Measurements from ENCODE around the gene SYTL2. TPM values are rescaled to one million over a fixed set of nuclear protein-coding genes. Genes with fewer than 3 reads are reported as not detected.
"Not testable (repeated sequence)": the region's sequence is repeated elsewhere in the genome, so short reads cannot be mapped to it uniquely, and the experiment has no call there.

The SYTL2 gene, protein sequence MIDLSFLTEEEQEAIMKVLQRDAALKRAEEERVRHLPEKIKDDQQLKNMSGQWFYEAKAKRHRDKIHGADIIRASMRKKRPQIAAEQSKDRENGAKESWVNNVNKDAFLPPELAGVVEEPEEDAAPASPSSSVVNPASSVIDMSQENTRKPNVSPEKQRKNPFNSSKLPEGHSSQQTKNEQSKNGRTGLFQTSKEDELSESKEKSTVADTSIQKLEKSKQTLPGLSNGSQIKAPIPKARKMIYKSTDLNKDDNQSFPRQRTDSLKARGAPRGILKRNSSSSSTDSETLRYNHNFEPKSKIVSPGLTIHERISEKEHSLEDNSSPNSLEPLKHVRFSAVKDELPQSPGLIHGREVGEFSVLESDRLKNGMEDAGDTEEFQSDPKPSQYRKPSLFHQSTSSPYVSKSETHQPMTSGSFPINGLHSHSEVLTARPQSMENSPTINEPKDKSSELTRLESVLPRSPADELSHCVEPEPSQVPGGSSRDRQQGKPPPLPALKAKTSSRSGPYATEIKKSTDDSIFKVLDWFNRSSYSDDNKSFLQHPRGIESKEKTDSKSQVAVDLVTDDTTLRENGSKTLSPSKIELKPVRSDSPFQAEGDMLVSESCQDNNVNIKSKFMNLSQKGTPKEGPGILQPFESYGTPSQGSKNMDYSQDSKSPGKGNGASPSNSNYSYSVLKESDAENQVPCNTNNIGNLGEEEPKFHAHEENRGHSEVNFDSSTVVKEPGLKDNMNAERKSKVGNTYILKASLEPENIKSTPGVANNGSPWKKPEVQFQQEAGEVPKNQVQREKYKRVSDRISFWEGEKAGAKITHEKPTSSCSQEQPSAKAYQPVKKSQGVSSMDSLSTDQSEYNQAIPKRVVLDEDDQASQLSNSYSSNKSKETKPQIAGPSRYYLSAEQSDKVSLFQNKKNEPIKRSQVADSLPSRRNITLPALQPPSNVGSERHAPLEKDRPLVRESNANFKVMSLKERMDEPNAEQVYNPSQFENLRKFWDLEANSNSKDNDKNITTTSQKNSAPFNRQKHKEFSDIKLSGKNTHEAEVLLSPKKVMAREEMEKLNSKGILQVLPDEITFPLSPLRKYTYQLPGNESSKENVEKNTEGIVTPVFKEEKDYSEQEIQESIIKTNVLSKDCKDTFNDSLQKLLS (N-terminal part only)
- total RNA-seq, result 181 and 225 TPM in 2 replicates
- 81.2 TPM for polyA plus RNA-seq (2012)

DNA sequence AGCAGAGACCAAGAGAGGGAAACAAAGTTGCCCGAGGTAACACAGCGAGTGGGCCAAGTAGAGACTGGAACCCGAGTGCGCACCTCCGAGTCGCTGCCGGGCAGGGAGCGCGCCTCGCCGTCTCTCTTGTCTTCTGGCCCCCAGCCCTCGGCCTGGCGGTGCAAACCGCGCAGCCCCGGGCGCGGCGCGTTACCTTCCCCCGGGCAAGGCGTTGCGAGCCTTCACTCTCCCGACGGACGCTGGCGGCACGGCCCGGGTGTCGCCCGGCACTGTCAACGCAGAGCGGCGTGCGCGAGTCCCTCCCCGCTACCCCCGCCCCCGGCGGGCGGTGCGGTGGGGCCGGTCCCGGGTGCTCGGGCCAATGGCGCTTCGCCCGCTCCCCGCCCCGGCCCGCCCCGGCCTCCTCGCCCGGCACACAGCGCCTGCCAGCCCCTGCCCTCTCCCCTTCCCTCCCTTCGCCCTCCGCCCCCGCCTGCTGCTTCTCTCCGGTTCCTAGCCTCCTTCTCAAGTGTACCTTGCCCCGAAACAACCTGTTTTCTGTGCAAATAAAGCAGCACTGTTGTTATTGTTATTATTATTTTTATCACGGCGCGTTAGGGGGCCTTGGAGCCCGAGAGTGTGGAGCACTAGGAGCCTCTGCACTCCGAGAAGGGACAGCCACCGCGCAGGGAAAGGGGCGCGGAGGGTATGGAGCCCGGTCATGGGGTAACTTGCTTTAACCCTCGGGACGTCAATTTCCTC is at the start of gene SYTL2:
Gene SYTL2, minus strand, starts transcription at position 271 of the 741 bp plus-strand sequence. CDS start 53,416 bp downstream, outside the sequence.
- peak; percentile 75 for DNase-seq (ENCODE audit: low read depth)

DNA sequence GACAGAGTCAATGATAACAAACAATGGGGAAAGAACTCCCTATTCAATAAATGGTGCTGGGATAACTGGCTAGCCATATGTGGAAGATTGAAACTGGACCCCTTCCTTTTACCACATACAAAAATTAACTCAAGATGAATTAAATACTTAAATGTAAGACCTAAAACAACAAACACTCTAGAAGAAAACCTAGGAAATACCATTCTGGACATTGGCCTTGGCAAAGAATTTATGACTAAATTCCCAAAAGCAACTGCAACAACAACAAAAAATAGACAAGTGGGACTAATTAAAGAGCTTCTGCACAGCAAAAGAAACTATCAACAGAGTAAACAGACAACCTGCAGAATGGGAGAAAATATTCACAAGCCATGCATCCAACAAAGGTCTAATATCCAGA is 48.6 kb upstream of the SYTL2 start:
- DNase-seq (ENCODE audit: low read depth), result not testable (repeated sequence)

DNA sequence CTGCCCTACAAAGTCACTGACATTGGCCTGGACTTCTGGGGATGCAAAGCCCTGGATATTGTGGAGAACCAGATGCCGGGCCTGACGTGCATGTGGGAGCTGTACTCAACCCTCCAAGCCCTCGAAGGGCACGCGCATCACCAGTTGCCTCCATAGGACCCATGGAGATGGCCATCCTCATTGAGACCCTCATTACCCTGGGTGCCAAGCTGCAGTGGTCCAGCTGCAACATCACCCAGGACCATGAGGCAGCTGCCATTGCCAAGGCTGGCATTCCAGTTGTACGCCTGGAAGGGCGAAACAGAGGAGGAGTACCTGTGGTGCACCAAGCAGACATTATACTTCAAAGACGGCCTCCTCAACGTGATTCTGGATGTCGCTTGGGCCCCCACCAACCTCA is 46.2 kb upstream of the SYTL2 start:
- no peak for DNase-seq (ENCODE audit: low read depth)

DNA sequence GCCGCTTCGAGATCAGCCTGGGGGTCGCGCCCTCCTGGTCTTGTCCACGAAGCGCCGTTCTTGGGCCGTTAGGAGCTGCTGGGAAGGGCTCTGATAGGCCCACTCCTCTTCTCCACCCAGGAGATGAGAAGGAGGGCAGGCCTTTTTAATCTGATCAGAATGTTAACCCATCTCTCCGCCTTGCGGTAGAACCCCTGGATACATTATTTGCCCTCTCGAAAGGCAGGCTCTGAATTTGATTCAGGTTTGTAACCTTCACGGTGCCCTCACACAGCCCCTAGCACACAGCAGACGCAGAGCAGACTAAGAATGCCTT is 44.4 kb upstream of the SYTL2 start, which contains the start of gene CCDC83:
Gene CCDC83, plus strand, starts transcription at position 43 of the 316 bp plus-strand sequence. CDS start 9,741 bp downstream, outside the sequence.
- DNase-seq (ENCODE audit: low read depth), result no peak

DNA sequence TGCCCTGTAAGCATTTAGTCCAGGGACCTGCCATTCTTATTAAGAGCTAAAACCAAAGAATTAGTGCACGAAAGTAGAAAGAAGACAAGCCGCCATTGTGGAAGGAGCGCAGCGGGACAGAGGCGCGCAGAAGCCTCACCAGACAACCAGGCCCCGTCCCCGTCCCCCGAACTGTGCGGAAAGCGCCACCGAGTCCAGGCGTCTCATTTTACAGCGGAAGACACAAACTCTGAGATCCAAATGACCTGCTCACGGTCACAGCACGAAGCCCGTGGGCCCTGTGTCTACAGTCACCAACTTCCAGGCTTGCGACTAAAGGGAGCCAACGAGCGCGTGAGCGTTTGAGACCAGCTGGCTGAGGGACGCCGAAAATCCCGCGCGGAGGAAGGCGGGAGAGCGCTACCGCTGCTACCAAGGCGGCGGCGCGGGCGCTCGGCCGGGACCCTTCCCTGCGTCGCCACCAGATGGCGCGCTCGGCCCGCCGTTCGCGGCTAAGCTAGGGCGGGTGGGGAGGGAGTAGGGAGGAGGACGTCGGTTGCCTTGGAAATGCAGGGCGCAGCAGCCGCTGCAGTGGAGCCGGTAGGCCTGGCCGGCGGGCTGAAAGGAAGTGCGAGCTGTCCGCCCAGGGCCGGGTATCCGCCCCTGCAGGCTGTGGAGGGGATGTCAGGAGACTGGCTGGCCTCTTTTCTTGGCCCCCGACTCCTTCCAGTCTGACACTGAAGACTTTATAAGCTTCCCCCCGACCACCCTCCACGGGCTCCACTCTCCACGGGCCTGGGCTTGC is 43.8 kb upstream of the SYTL2 start:
- peak; percentile 93 for DNase-seq (ENCODE audit: low read depth)

DNA sequence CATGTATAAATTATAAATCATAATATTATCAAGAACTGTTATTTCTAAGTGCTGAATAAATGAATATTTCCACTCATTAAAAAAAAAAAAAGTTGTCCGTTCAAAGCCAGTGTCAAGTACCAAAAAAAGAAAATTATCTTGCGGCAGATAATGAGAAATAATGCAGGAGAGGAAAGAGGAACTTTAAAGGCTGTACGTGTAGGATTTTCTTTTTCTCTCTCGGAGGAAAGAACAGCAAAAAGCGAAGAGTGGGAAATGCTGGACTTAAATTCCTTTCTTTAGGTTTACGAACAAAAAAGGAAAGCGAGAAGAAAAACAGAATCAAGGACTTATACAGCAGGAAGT is 43.2 kb upstream of the SYTL2 start:
- DNase-seq (ENCODE audit: low read depth), result no peak

DNA sequence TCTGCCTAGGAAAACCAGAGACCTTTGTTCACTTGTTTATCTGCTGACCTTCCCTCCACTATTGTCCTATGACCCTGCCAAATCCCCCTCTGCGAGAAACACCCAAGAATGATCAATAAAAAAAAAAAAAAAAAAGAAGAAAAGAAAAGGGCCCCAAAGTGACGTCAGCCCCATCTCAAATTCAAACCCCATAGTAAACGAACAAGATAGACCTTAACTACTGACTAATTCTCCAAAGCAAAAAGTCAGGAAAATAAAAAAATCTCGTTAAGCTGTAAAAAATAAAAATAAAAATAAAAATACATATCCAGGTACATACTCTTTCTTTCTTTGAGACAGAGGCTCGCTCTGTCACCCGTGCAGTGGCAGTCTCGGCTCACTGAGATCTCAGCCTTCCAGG is 42.6 kb upstream of the SYTL2 start:
- not testable (repeated sequence) for DNase-seq (ENCODE audit: low read depth)

DNA sequence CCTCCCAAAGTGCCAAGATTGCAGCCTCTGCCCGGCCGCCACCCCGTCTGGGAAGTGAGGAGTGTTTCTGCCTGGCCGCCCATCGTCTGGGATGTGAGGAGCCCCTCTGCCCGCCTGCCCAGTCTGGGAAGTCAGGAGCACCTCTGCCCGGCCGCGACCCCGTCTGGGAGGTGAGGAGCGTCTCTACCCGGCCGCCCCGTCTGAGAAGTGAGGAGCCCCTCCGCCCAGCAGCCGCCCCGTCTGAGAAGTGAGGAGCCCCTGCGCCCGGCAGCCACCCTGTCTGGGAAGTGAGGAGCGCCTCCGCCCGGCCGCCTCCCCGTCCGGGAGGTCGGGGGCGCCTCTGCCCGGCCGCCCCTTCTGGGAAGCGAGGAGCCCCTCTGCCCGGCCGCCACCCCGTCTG is 41.8 kb upstream of the SYTL2 start:
- not testable (repeated sequence) for DNase-seq (ENCODE audit: low read depth)

DNA sequence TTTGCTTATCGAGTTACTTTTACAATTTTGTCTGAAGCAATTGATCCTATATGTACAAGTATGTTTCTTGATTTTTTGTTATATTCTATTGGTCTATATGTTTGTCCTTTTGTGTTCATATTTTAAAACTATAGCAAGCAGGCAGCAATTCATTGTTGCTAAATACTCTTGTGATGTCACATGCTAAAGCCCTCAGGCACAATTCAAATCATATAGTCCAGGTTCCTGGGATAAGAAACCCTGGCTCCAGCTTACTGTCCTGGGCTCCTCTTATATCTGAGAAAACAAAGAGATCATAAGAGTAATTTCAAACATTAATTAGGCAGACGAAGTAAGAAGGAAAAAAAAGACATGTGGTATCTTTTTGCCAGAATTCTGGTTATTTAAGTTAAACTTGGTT is 37.6 kb upstream of the SYTL2 start:
- DNase-seq (ENCODE audit: low read depth), result no peak

DNA sequence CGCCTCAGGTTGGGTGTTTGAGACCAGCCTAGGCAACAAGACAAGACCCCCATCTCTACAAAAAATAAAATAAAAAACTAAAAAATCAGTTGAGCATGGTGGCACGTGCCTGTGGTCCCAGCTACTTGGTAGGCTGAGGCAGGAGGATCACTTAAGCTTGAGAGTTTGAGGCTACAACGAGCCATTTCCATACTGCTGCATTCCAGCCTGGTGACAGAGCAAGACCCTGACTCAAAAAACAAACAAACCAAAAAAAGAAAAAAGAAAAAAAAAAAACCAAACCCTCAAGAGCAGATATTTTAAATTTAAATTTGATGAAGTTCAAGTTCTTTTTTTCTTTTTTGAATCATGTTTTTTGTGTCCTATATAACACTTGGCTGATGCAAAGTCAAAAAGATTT is 37.1 kb upstream of the SYTL2 start:
- no peak for DNase-seq (ENCODE audit: low read depth)

DNA sequence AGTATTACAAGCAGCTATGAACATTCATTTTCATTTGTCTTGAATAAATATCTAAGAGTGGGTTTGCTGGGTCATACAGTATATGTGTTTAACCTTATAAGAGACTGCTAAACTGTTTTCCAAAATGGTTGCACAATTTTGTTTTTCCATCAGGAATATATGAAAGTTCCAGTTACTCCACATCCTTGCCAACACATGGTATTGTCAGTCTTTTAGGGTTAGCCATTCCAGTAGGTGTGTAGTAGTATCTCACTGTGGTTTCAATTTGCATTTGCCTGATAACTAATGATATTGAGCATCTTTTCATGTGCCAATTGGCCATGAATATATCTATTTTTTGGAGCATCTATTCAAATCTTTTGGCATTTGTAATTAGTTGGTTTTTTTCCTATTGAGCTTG is 36.5 kb upstream of the SYTL2 start:
- no peak for DNase-seq (ENCODE audit: low read depth)

DNA sequence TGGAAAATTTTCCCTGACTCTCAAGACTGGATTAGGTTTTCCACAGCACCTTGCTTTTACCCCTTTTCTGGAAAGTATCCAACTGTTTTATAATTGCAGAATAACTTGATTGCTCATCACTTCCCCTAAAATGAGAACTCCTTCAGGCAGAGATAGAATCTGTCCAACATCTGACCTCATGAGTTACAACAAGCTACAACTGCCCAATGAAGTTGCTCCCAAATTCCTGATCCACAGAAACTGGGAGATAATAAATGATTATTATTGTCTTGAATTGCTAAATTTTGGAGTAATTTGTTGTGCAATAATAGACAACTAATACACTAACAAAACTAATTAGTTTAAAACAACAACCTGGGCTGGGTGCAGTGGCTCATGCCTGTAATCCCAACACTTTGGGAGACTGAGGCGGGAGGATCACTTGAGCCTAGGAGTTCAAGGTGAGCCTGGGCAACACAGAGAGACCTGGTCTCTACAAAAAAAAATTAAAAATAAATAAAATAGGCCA is 34.2 kb upstream of the SYTL2 start:
- no peak for DNase-seq (ENCODE audit: low read depth)

DNA sequence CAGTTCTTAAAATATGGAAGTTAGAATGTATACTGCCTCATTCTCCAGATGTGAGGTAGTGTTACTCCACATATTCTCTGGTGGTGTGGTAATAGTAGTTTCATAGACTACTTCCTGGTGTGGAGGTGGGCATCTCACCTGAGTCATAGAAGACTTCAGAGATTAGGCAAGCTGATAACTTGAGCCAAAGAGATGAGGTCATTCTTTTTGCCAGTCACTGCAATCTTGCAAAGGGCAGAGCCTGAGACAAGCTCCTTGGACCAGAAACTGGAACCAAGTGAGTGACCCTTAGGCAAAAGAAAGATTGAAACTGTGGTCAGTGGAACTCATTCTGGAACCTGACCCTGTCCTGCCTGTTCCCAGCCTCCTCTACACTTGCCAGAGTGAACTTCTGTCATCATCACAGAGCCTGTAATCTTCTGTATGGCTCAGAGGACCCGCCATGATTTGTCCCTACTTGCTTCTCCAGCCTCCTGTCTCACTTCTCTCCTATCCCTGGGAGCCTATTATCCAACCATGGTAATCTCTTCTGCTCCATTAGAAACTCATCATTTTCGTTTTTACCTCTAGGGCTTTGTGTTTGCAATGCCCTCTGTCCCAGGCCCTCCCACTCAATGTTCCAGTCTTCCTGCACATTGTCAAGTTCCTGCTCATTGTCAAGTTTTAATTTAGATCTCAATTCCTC is 33.6 kb upstream of the SYTL2 start:
- DNase-seq (ENCODE audit: low read depth), result no peak

DNA sequence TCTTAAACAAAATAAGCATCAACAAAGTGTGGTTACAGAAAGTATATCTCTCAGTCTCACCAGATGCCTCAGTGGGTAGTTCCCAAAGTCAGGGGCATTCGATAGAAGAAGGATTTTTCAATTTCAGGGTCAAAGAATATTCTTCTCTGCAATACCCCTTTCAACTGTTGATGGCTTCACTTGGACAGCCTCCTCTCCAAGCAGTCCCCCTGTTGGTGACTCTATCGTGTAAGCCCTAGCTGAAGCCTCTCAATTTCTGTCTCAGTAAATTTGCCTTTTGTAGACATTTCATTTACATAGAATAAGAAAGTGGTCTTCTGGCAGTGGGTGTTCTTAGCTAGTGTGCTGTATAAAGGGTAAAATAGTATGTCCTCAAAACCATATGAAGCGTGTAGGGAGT is 33.0 kb upstream of the SYTL2 start:
- DNase-seq (ENCODE audit: low read depth), result no peak

DNA sequence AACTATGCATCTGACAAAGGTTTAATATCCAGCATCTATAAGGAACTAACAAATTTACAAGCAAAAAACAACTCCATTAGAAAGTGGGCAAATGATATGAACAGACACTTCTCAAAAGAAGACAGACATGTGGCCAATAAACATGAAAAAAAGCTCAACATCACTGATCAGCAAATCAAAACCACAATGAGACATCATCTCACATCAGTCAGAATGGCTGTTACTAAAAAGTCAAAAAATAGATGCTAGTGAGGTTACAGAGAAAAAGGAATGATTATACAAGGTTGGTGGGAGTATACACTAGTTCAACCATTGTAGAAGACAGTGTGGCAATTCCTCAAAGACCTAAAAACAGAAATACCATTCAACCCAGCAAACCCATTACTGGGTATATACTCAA is 30.0 kb upstream of the SYTL2 start:
- DNase-seq (ENCODE audit: low read depth), result not testable (repeated sequence)

DNA sequence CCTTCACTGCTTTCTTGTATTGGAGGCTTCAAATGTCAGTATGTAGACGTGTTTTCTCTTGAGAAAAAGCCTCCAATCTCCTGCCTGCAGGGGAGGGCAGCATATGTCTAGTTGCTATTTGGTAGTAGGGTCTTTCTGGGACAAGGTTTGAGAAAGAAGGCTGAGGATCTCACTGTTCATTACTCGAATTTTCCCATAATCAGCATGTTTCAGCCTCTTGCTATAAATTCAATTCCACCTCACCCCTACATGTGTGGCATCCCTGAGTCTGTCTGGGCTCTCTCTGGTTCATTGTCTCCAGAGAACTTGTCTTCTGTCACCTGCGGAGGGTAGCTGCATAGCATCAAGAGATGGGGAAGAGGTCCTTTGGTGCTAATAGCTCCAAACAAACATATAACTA is 24.8 kb upstream of the SYTL2 start:
- no peak for DNase-seq (ENCODE audit: low read depth)

DNA sequence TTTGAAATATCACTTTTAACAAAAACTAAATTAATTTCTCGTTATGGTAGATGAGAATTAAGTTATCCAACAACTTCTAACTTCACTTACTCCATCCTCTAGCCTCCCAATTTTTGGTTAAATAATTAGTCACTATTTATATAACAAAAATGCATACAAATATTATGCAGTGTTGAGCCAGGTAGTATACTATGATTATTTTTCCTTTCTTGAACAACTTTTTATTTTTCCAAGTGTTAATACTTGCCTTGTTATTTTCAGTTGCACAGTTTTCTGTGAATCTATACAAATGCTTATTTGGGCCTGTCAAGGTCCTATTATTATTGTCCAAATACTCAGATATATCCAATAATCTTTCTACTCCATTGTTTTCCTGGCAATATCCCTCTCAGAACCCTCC is 24.3 kb upstream of the SYTL2 start:
- no peak for DNase-seq (ENCODE audit: low read depth)

DNA sequence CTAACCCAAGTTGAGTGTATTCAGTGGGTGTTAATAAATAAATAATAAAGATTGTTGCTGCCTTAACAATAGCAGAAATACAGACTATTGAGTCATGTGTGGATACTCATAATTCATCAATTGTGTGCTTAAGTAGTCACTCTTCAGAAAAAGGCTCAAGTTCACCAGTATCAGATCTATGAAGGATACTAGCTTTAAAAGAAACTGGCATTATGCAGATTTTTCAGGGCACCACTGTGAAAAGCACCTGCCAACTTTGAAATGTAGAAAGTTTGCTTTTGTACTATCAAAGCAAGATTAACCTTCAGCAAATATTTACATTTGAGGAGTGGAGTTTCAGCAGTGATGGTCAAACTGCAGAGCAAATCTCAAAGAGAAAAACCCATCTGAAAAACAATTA is 20.1 kb upstream of the SYTL2 start:
- no peak for DNase-seq (ENCODE audit: low read depth)

DNA sequence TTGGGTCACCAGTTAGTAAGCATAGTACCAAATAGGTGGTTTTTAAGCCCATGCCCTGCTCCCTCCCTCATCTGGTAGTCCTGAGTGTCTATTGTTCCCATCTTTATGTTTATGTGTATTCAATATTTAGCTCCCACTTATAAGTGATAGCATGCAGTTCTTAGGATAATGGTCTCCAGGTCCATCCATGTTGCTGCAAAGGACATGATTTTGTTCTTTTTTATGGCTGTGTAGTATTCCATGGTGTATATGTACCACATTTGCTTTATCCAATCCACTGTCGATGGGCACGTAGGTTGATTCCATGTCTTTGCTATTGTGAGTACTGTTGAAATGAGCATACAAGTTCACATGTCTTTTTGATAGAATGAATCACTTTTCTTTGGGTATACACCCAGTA is 18.2 kb upstream of the SYTL2 start:
- no peak for DNase-seq (ENCODE audit: low read depth)

DNA sequence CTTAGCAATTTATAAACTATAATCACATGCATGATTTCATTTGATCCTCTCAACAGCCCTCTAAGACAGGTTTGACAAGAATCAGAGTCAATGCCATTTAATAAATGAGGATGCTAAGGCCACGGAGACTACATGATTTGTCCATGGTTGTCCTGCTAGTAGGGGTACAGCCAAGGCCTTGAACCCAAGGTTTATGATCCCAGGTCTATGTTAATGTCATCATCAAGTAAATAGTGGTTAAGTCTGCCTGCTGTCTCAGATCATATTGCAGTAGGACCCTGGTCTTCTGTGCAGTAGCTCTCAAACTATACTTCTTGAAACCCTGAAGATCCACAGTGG is 17.7 kb upstream of the SYTL2 start:
- DNase-seq (ENCODE audit: low read depth), result no peak

All from myocyte (in vitro differentiated cells).